SK-N-SH (cell line): ENCODE data around the gene PHACTR4. TPM values are rescaled to one million over a fixed set of nuclear protein-coding genes. Genes with fewer than 3 reads are reported as not detected.
"Not testable (repeated sequence)": the region's sequence is repeated elsewhere in the genome, so short reads cannot be mapped to it uniquely, and the experiment has no call there.

Source experiments
- CTCF ChIA-PET: fragments of 300-600, 350-600 bp; formaldehyde crosslinking; extraction: SDS; loops from one replicate; lab custom pipeline; 2021; lab: Yijun Ruan, JAX
- POLR2A ChIA-PET: fragments of 350-600 bp; sonication (Branson Sonifier 250); formaldehyde crosslinking; extraction: SDS; loops from one replicate; lab custom pipeline; 2020; ENCODE audit warnings: antibody characterized with exemption, inconsistent platforms; lab: Yijun Ruan, JAX
- DNase-seq: peaks from one replicate; pipeline ENCODE4 v3.0.0; 2012
- H2AFZ ChIP-seq: fragments of 200-600 bp; sonication (generic); 2 replicates; pipeline ENCODE4 v1.8.1; 2016; ENCODE audit warnings: antibody characterized with exemption, mild to moderate bottlenecking, low read depth
- H3F3A ChIP-seq: fragments of 200-600 bp; sonication (generic); replicated peaks from 2 replicates; pipeline ENCODE3; 2016; ENCODE audit warnings: antibody characterized with exemption, mild to moderate bottlenecking; ENCODE audit not compliant: insufficient read depth
- H3K27ac ChIP-seq, 2 experiments: fragments of 200-500 bp in 1 of 2; fragments of 200-600 bp in 1 of 2; sonication (Bioruptor generic) in 1 of 2; sonication (generic), shearing (Covaris generic) in 1 of 2; 2 replicates each; pipeline versions ENCODE4 v1.5.1 to v1.6.1; 2014 to 2016; ENCODE audit warnings: low read depth in 2 of 2, inconsistent platforms in 1 of 2, low read length in 1 of 2, mild to moderate bottlenecking in 1 of 2, mixed read lengths in 1 of 2
- H3K27me3 ChIP-seq: fragments of 200-600 bp; sonication (generic), shearing (Covaris generic); 2 replicates; pipeline ENCODE4 v1.6.1; 2016; ENCODE audit warnings: mixed run types; ENCODE audit not compliant: insufficient read depth
- H3K36me3 ChIP-seq, 2 experiments: fragments of 200-500 bp in 1 of 2; fragments of 200-600 bp in 1 of 2; sonication (Bioruptor generic) in 1 of 2; sonication (generic) in 1 of 2; replicated peaks in 1 of 2; 2 replicates each; pipeline versions ENCODE3 to v1.5.1; 2014 to 2016; ENCODE audit warnings: low read length in 1 of 2, mild to moderate bottlenecking in 1 of 2; ENCODE audit not compliant: insufficient read depth in 2 of 2, control insufficient read depth in 1 of 2
- H3K4me1 ChIP-seq, 2 experiments: fragments of 200-500 bp in 1 of 2; fragments of 200-600 bp in 1 of 2; sonication (Bioruptor generic) in 1 of 2; sonication (generic), shearing (Covaris generic) in 1 of 2; 2 replicates each; pipeline versions ENCODE4 v1.5.1 to v1.6.1; 2014 to 2016; ENCODE audit warnings: low read depth in 1 of 2, low read length in 1 of 2, mixed run types in 1 of 2; ENCODE audit not compliant: insufficient read depth in 2 of 2, control insufficient read depth in 1 of 2
- H3K4me2 ChIP-seq: fragments of 200-600 bp; sonication (generic), shearing (Covaris generic); 2 replicates; pipeline ENCODE4 v1.6.1; 2017; ENCODE audit warnings: mixed run types
- H3K4me3 ChIP-seq, 2 experiments: fragments of 200-500 bp in 1 of 2; fragments of 200-600 bp in 1 of 2; sonication (Bioruptor generic) in 1 of 2; sonication (generic), shearing (Covaris generic) in 1 of 2; 2 replicates each; pipeline versions ENCODE4 v1.5.1 to v1.8.1; 2014 to 2016; ENCODE audit warnings: low read depth in 2 of 2, inconsistent platforms in 1 of 2, low read length in 1 of 2, mild to moderate bottlenecking in 1 of 2, mixed read lengths in 1 of 2, moderate library complexity in 1 of 2
- H3K79me2 ChIP-seq: fragments of 200-600 bp; sonication (generic); 2 replicates; pipeline ENCODE4 v1.8.1; 2017; ENCODE audit warnings: mild to moderate bottlenecking; ENCODE audit not compliant: insufficient read depth
- H3K9ac ChIP-seq: fragments of 200-600 bp; sonication (generic); 2 replicates; pipeline ENCODE4 v1.6.1; 2017; ENCODE audit warnings: mixed run types
- H3K9me2 ChIP-seq: fragments of 200-600 bp; sonication (generic); 2 replicates; pipeline ENCODE4 v1.6.1; 2017; ENCODE audit warnings: mixed run types
- H3K9me3 ChIP-seq: fragments of 200-600 bp; sonication (generic); 2 replicates; pipeline ENCODE4 v1.6.1; 2017; ENCODE audit warnings: mixed run types, mild to moderate bottlenecking, moderate library complexity
- H4K20me1 ChIP-seq: fragments of 200-600 bp; sonication (generic); 2 replicates; pipeline ENCODE4 v1.6.1; 2017; ENCODE audit warnings: mild to moderate bottlenecking, mixed run types; ENCODE audit not compliant: insufficient read depth
- EZH2phosphoT487 ChIP-seq: fragments of 200-600 bp; sonication (generic); IDR thresholded peaks from 2 replicates; pipeline ENCODE4 v1.6.1; 2017; ENCODE audit warnings: low read depth, mixed run types, mild to moderate bottlenecking, antibody characterized with exemption, moderate library complexity, borderline replicate concordance
- FOSL2 ChIP-seq: IDR thresholded peaks from 2 replicates; pipeline ENCODE4 v1.4.0; 2012; ENCODE audit warnings: low read depth, mild to moderate bottlenecking, moderate library complexity, borderline replicate concordance
- NFIC ChIP-seq: IDR thresholded peaks from 2 replicates; pipeline ENCODE4 v1.4.0; 2012; ENCODE audit warnings: borderline replicate concordance
- NRF1 ChIP-seq: IDR thresholded peaks from 2 replicates; pipeline ENCODE4 v1.6.1; 2012; ENCODE audit warnings: low read depth, mild to moderate bottlenecking, low read length
- PBX3 ChIP-seq: IDR thresholded peaks from 2 replicates; pipeline ENCODE4; 2012
- TCF12 ChIP-seq: IDR thresholded peaks from 2 replicates; pipeline ENCODE4 v1.4.0; 2012
- USF2 ChIP-seq: fragments of 150-350 bp; IDR thresholded peaks from 2 replicates; pipeline ENCODE4 v1.6.1; 2017; ENCODE audit warnings: antibody characterized with exemption, low read length, low read depth, borderline replicate concordance
- WGBS: methylation state at CpG from one replicate; pipeline ENCODE4 v1.1.6; 2017; ENCODE audit warnings: low lambda C conversion rate; 5-methylcytosine and 5-hydroxymethylcytosine counted together
- polyA plus RNA-seq, 3 experiments: library from polyadenylated mRNA; depleted of rRNA; stranded (reverse); fragments of >200 nt; gene quantifications; 2 replicates each; pipeline ENCODE4 v1.2.3, GENCODE V29; 2012
- TF ChIP-seq, protein P1 (sequence below): fragments of 200-600 bp; sonication (generic); IDR thresholded peaks from 2 replicates; pipeline ENCODE4 v1.6.1; 2017; ENCODE audit warnings: antibody characterized with exemption, mild to moderate bottlenecking, moderate library complexity
- TF ChIP-seq, protein P2 (sequence below): IDR thresholded peaks from 2 replicates; pipeline ENCODE4 v1.6.1; 2012; ENCODE audit warnings: mild to moderate bottlenecking, low read depth, low read length, moderate library complexity

PHACTR4 gene
- polyA plus RNA-seq, 1 of the 3 experiments (the other 2 are of a cell fraction): 9.8 TPM

DNA sequence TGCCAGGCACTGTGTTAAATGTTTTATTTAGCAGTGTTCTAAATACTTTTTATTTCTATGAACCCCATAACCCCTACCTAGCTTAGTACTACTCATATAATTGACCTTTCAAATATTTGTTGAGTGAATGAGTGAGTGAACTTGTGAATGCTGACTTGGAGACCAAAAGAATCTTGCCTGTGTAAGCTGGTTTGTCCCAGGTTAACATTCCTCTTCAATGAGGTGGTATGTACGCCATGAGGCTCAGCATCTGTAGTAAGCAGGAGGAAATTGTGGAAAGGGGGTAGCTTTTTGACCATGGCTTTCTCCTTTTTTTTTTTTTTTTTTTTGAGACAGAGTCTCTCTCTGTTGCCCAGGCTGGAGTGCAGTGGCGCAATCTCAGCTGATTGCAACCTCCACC is 26.1 kb upstream of the PHACTR4 start (continued):
- TF ChIP-seq, protein P1, sequence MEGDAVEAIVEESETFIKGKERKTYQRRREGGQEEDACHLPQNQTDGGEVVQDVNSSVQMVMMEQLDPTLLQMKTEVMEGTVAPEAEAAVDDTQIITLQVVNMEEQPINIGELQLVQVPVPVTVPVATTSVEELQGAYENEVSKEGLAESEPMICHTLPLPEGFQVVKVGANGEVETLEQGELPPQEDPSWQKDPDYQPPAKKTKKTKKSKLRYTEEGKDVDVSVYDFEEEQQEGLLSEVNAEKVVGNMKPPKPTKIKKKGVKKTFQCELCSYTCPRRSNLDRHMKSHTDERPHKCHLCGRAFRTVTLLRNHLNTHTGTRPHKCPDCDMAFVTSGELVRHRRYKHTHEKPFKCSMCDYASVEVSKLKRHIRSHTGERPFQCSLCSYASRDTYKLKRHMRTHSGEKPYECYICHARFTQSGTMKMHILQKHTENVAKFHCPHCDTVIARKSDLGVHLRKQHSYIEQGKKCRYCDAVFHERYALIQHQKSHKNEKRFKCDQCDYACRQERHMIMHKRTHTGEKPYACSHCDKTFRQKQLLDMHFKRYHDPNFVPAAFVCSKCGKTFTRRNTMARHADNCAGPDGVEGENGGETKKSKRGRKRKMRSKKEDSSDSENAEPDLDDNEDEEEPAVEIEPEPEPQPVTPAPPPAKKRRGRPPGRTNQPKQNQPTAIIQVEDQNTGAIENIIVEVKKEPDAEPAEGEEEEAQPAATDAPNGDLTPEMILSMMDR: no peak
- TF ChIP-seq EZH2phosphoT487 (no peak), NRF1 (no peak)

GRCh38 chr1:28353248-28353810 is 16.2 kb upstream of the PHACTR4 start:
- not testable (repeated sequence) for H4K20me1 ChIP-seq, H3K36me3 ChIP-seq, DNase-seq, H3K9me2 ChIP-seq, H3K9ac ChIP-seq, H3K4me3 ChIP-seq, H3K9me3 ChIP-seq, H3K27me3 ChIP-seq, H3K4me1 ChIP-seq, H3K4me2 ChIP-seq, H3K79me2 ChIP-seq, H2AFZ ChIP-seq
- 95% methylated on average over 8 of the region's 8 CpGs for WGBS
- POLR2A ChIA-PET: interaction anchor here (0.6 to 0.7 kb wide), 2 partner anchors 160 to 228 kb away, joined by 3 to 4 read pairs; no protein-coding TSS in a partner anchor
- CTCF ChIA-PET: interaction anchor here (2.2 kb wide), 1 partner anchor 105 kb away, joined by 17 read pairs; no protein-coding TSS in a partner anchor
- Histone ChIP-seq H3F3A (peaks cover 12% of the 10 kb centered on the region), H3K27ac (peak overlapping the region in 1 of 2 experiments; percentile 61; a peak in 2 of 4 replicates)

- no peak for DNase-seq
- peak overlapping the region; percentile 36; the same call in 1 of the 2 replicates for H3K9ac ChIP-seq
- H3K9me3 ChIP-seq: no peaks in the 10 kb centered on the region
- H3K4me3 ChIP-seq: no peak overlapping the region
- ChIA-PET POLR2A (interaction anchor here (0.7 kb wide), 1 partner anchor 227 kb away, joined by 4 read pairs; no protein-coding TSS in a partner anchor), CTCF (interaction anchor here (2.2 kb wide), 1 partner anchor 106 kb away, joined by 17 read pairs; no protein-coding TSS in a partner anchor)
- no peaks in the 10 kb centered on the region; a peak in 1 of 4 replicates for H3K4me1 ChIP-seq
- H3K36me3 ChIP-seq: no peaks in the 10 kb centered on the region
- H3F3A ChIP-seq: peaks cover 12% of the 10 kb centered on the region
- H3K9me2 ChIP-seq: no peaks in the 10 kb centered on the region
- H3K79me2 ChIP-seq: no peaks in the 10 kb centered on the region
- H3K27me3 ChIP-seq: no peaks in the 10 kb centered on the region
- WGBS: 32% methylated on average over 3 of the region's 3 CpGs
- H3K27ac ChIP-seq: peak overlapping the region in 1 of 2 experiments; percentile 61; a peak in 2 of 4 replicates
- peak overlapping the region; percentile 78; the same call in 1 of the 2 replicates for H2AFZ ChIP-seq
- H4K20me1 ChIP-seq: no peaks in the 10 kb centered on the region
- TF ChIP-seq NFIC (0 out of 2 replicates have a peak, but pooled peaks have one; percentile 25), FOSL2 (peak; percentile 22; the same call in 1 of the 2 replicates), TCF12 (no peak), PBX3 (peak; percentile 66), USF2 (no peak)
- TF ChIP-seq, protein P2, sequence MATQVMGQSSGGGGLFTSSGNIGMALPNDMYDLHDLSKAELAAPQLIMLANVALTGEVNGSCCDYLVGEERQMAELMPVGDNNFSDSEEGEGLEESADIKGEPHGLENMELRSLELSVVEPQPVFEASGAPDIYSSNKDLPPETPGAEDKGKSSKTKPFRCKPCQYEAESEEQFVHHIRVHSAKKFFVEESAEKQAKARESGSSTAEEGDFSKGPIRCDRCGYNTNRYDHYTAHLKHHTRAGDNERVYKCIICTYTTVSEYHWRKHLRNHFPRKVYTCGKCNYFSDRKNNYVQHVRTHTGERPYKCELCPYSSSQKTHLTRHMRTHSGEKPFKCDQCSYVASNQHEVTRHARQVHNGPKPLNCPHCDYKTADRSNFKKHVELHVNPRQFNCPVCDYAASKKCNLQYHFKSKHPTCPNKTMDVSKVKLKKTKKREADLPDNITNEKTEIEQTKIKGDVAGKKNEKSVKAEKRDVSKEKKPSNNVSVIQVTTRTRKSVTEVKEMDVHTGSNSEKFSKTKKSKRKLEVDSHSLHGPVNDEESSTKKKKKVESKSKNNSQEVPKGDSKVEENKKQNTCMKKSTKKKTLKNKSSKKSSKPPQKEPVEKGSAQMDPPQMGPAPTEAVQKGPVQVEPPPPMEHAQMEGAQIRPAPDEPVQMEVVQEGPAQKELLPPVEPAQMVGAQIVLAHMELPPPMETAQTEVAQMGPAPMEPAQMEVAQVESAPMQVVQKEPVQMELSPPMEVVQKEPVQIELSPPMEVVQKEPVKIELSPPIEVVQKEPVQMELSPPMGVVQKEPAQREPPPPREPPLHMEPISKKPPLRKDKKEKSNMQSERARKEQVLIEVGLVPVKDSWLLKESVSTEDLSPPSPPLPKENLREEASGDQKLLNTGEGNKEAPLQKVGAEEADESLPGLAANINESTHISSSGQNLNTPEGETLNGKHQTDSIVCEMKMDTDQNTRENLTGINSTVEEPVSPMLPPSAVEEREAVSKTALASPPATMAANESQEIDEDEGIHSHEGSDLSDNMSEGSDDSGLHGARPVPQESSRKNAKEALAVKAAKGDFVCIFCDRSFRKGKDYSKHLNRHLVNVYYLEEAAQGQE: no peak
- no peak overlapping the region for H3K4me2 ChIP-seq
Observed at GRCh38 chr1:28354121-28354520, 15.4 kb upstream of the PHACTR4 start.
